Measurements from ENCODE around the gene XYLT1. TPM values are rescaled to one million over a fixed set of nuclear protein-coding genes. Genes with fewer than 3 reads are reported as not detected.

The XYLT1 gene
- total and polyA plus RNA-seq, 2 donors = 2.2 to 3.5 TPM

- H3K4me1 ChIP-seq (ENCODE audit: control insufficient read depth in 2 of 2, insufficient read depth in 2 of 2, low read length in 2 of 2) = peaks cover 0 to 2% of the 10 kb centered on the region in 2 donors
- no peaks in the 10 kb centered on the region for H3K9me3 ChIP-seq (ENCODE audit: control insufficient read depth in 2 of 2, insufficient read depth in 1 of 2, low read length in 1 of 2)
- H3K36me3 ChIP-seq (ENCODE audit: control insufficient read depth in 2 of 2, insufficient read depth in 2 of 2, low read length in 1 of 2) = peaks cover 2 to 7% of the 10 kb centered on the region in 2 donors
- no peak for DNase-seq (ENCODE audit: low read depth in 6 of 9, low spot score in 9 of 9)
- no peaks in the 10 kb centered on the region for H3K27me3 ChIP-seq (ENCODE audit: control insufficient read depth in 2 of 2, insufficient read depth in 1 of 2, low read length in 1 of 2)
- H3K27ac ChIP-seq (ENCODE audit: low read depth in 1 of 2, low read length in 1 of 2) = no peak overlapping the region
- 65% methylated on average over 3 of the region's 3 CpGs for WGBS
- no peak overlapping the region for H3K4me3 ChIP-seq (ENCODE audit: low read length in 2 of 2)
These were observed 344.6 kb downstream of the XYLT1 start for GRCh38 chr16:17126156-17126555.

GRCh38 chr16:17125671-17126070 is 345.1 kb downstream of the XYLT1 start:
- H3K36me3 ChIP-seq (ENCODE audit: control insufficient read depth in 2 of 2, insufficient read depth in 2 of 2, low read length in 1 of 2) = peaks cover 2 to 7% of the 10 kb centered on the region in 2 donors
- no peak for DNase-seq (ENCODE audit: low read depth in 6 of 9, low spot score in 9 of 9)

GRCh38 chr16:17117906-17118577 is 352.7 kb downstream of the XYLT1 start:
- H3K4me3 ChIP-seq (ENCODE audit: low read length in 2 of 2) = no peak overlapping the region
- WGBS = 90% methylated on average over 5 of the region's 5 CpGs
- no peaks in the 10 kb centered on the region for H3K36me3 ChIP-seq (ENCODE audit: control insufficient read depth in 2 of 2, insufficient read depth in 2 of 2, low read length in 1 of 2)
- H3K27me3 ChIP-seq (ENCODE audit: control insufficient read depth in 2 of 2, insufficient read depth in 1 of 2, low read length in 1 of 2) = no peaks in the 10 kb centered on the region
- no peaks in the 10 kb centered on the region for H3K4me1 ChIP-seq (ENCODE audit: control insufficient read depth in 2 of 2, insufficient read depth in 2 of 2, low read length in 2 of 2)
- no peak overlapping the region for H3K27ac ChIP-seq (ENCODE audit: low read depth in 1 of 2, low read length in 1 of 2)
- DNase-seq (ENCODE audit: low read depth in 6 of 9, low spot score in 9 of 9) = no peak
- no peaks in the 10 kb centered on the region for H3K9me3 ChIP-seq (ENCODE audit: control insufficient read depth in 2 of 2, insufficient read depth in 1 of 2, low read length in 1 of 2)

More at GRCh38 chr16:17125671-17126070, 345.1 kb downstream of the XYLT1 start:
- Histone ChIP-seq H3K27me3 (ENCODE audit: control insufficient read depth in 2 of 2, insufficient read depth in 1 of 2, low read length in 1 of 2) (no peaks in the 10 kb centered on the region), H3K9me3 (ENCODE audit: control insufficient read depth in 2 of 2, insufficient read depth in 1 of 2, low read length in 1 of 2) (no peaks in the 10 kb centered on the region), H3K4me3 (ENCODE audit: low read length in 2 of 2) (no peak overlapping the region), H3K4me1 (ENCODE audit: control insufficient read depth in 2 of 2, insufficient read depth in 2 of 2, low read length in 2 of 2) (peaks cover 0 to 2% of the 10 kb centered on the region in 2 donors), H3K27ac (ENCODE audit: low read depth in 1 of 2, low read length in 1 of 2) (no peak overlapping the region)

- no peak overlapping the region for H3K4me3 ChIP-seq (ENCODE audit: low read length in 2 of 2)
- no peaks in the 10 kb centered on the region for H3K4me1 ChIP-seq (ENCODE audit: control insufficient read depth in 2 of 2, insufficient read depth in 2 of 2, low read length in 2 of 2)
- no peak for DNase-seq (ENCODE audit: low read depth in 6 of 9, low spot score in 9 of 9)
- H3K36me3 ChIP-seq (ENCODE audit: control insufficient read depth in 2 of 2, insufficient read depth in 2 of 2, low read length in 1 of 2) = no peaks in the 10 kb centered on the region
- 94% methylated on average over 4 of the region's 4 CpGs for WGBS
- no peaks in the 10 kb centered on the region for H3K27me3 ChIP-seq (ENCODE audit: control insufficient read depth in 2 of 2, insufficient read depth in 1 of 2, low read length in 1 of 2)
- H3K9me3 ChIP-seq (ENCODE audit: control insufficient read depth in 2 of 2, insufficient read depth in 1 of 2, low read length in 1 of 2) = no peaks in the 10 kb centered on the region
- H3K27ac ChIP-seq (ENCODE audit: low read depth in 1 of 2, low read length in 1 of 2) = no peak overlapping the region
These were observed 354.0 kb downstream of the XYLT1 start for GRCh38 chr16:17116595-17117322.

- Histone ChIP-seq H3K4me3 (ENCODE audit: low read length in 2 of 2) (no peak overlapping the region), H3K9me3 (ENCODE audit: control insufficient read depth in 2 of 2, insufficient read depth in 1 of 2, low read length in 1 of 2) (no peaks in the 10 kb centered on the region), H3K36me3 (ENCODE audit: control insufficient read depth in 2 of 2, insufficient read depth in 2 of 2, low read length in 1 of 2) (no peaks in the 10 kb centered on the region), H3K4me1 (ENCODE audit: control insufficient read depth in 2 of 2, insufficient read depth in 2 of 2, low read length in 2 of 2) (peaks cover 4 to 15% of the 10 kb centered on the region in 2 donors), H3K27ac (ENCODE audit: low read depth in 1 of 2, low read length in 1 of 2) (no peak overlapping the region), H3K27me3 (ENCODE audit: control insufficient read depth in 2 of 2, insufficient read depth in 1 of 2, low read length in 1 of 2) (no peaks in the 10 kb centered on the region)
- DNase-seq (ENCODE audit: low read depth in 6 of 9, low spot score in 9 of 9) = no peak
These were observed 361.3 kb downstream of the XYLT1 start for GRCh38 chr16:17109413-17109812.

GRCh38 chr16:17108596-17108995 is 362.2 kb downstream of the XYLT1 start:
- Histone ChIP-seq H3K27me3 (ENCODE audit: control insufficient read depth in 2 of 2, insufficient read depth in 1 of 2, low read length in 1 of 2) (no peaks in the 10 kb centered on the region), H3K27ac (ENCODE audit: low read depth in 1 of 2, low read length in 1 of 2) (no peak overlapping the region), H3K4me1 (ENCODE audit: control insufficient read depth in 2 of 2, insufficient read depth in 2 of 2, low read length in 2 of 2) (peaks cover 4 to 19% of the 10 kb centered on the region in 2 donors), H3K36me3 (ENCODE audit: control insufficient read depth in 2 of 2, insufficient read depth in 2 of 2, low read length in 1 of 2) (no peaks in the 10 kb centered on the region), H3K4me3 (ENCODE audit: low read length in 2 of 2) (no peak overlapping the region), H3K9me3 (ENCODE audit: control insufficient read depth in 2 of 2, insufficient read depth in 1 of 2, low read length in 1 of 2) (no peaks in the 10 kb centered on the region)
- no peak for DNase-seq (ENCODE audit: low read depth in 6 of 9, low spot score in 9 of 9)
- 95% methylated on average over 17 of the region's 17 CpGs for WGBS

GRCh38 chr16:17107450-17107849 is 363.3 kb downstream of the XYLT1 start:
- WGBS = 96% methylated on average over 8 of the region's 8 CpGs
- peaks cover 4 to 19% of the 10 kb centered on the region in 2 donors for H3K4me1 ChIP-seq (ENCODE audit: control insufficient read depth in 2 of 2, insufficient read depth in 2 of 2, low read length in 2 of 2)

GRCh38 chr16:17106243-17106791 is 364.4 kb downstream of the XYLT1 start:
- H3K4me1 ChIP-seq (ENCODE audit: control insufficient read depth in 2 of 2, insufficient read depth in 2 of 2, low read length in 2 of 2) = peaks cover 4 to 19% of the 10 kb centered on the region in 2 donors
- no peaks in the 10 kb centered on the region for H3K27me3 ChIP-seq (ENCODE audit: control insufficient read depth in 2 of 2, insufficient read depth in 1 of 2, low read length in 1 of 2)
- no peaks in the 10 kb centered on the region for H3K36me3 ChIP-seq (ENCODE audit: control insufficient read depth in 2 of 2, insufficient read depth in 2 of 2, low read length in 1 of 2)
- no peak overlapping the region for H3K4me3 ChIP-seq (ENCODE audit: low read length in 2 of 2)
- peak in 1 of 9 donors; percentile 8 for DNase-seq (ENCODE audit: low read depth in 6 of 9, low spot score in 9 of 9)
- H3K27ac ChIP-seq (ENCODE audit: low read depth in 1 of 2, low read length in 1 of 2) = no peak overlapping the region
- no peaks in the 10 kb centered on the region for H3K9me3 ChIP-seq (ENCODE audit: control insufficient read depth in 2 of 2, insufficient read depth in 1 of 2, low read length in 1 of 2)
- WGBS = 95% methylated on average over 14 of the region's 14 CpGs

More at GRCh38 chr16:17107450-17107849, 363.3 kb downstream of the XYLT1 start:
- H3K9me3 ChIP-seq (ENCODE audit: control insufficient read depth in 2 of 2, insufficient read depth in 1 of 2, low read length in 1 of 2) = no peaks in the 10 kb centered on the region
- no peaks in the 10 kb centered on the region for H3K36me3 ChIP-seq (ENCODE audit: control insufficient read depth in 2 of 2, insufficient read depth in 2 of 2, low read length in 1 of 2)
- H3K27ac ChIP-seq (ENCODE audit: low read depth in 1 of 2, low read length in 1 of 2) = no peak overlapping the region
- no peak for DNase-seq (ENCODE audit: low read depth in 6 of 9, low spot score in 9 of 9)
- H3K4me3 ChIP-seq (ENCODE audit: low read length in 2 of 2) = no peak overlapping the region
- H3K27me3 ChIP-seq (ENCODE audit: control insufficient read depth in 2 of 2, insufficient read depth in 1 of 2, low read length in 1 of 2) = no peaks in the 10 kb centered on the region

- Histone ChIP-seq H3K27ac (ENCODE audit: low read depth in 1 of 2, low read length in 1 of 2) (peak overlapping the region in 1 of 2 donors; percentile 56), H3K4me1 (ENCODE audit: control insufficient read depth in 2 of 2, insufficient read depth in 2 of 2, low read length in 2 of 2) (peaks cover 4 to 19% of the 10 kb centered on the region in 2 donors), H3K27me3 (ENCODE audit: control insufficient read depth in 2 of 2, insufficient read depth in 1 of 2, low read length in 1 of 2) (no peaks in the 10 kb centered on the region), H3K4me3 (ENCODE audit: low read length in 2 of 2) (no peak overlapping the region), H3K36me3 (ENCODE audit: control insufficient read depth in 2 of 2, insufficient read depth in 2 of 2, low read length in 1 of 2) (no peaks in the 10 kb centered on the region), H3K9me3 (ENCODE audit: control insufficient read depth in 2 of 2, insufficient read depth in 1 of 2, low read length in 1 of 2) (no peaks in the 10 kb centered on the region)
- 56% methylated on average over 10 of the region's 10 CpGs for WGBS
- peak in 6 of 9 donors; percentile 11 to 68 (median 23) for DNase-seq (ENCODE audit: low read depth in 6 of 9, low spot score in 9 of 9)
These were observed 365.4 kb downstream of the XYLT1 start for GRCh38 chr16:17105239-17105797.

Data from thymus (tissue), 11 donors.